PC-3 (cell line): ENCODE results near the gene TCF12.

ENCODE experiments used
- CTCF ChIP-seq: fragments of 300-600 bp; sonication (generic); conservative IDR thresholded peaks from 2 replicates; pipeline ENCODE4 v1.5.1; 2017; ENCODE audit warnings: antibody characterized with exemption, low read depth, mild to moderate bottlenecking, low read length
- EZH2 ChIP-seq: fragments of 300-600 bp; sonication (generic); IDR thresholded peaks from one replicate; pipeline ENCODE4 v1.6.1; 2017; ENCODE audit warnings: antibody characterized with exemption, mild to moderate bottlenecking, low read length; ENCODE audit not compliant: unreplicated experiment
- EZH2phosphoT487 ChIP-seq: fragments of 300-600 bp; sonication (generic); IDR thresholded peaks from 2 replicates; pipeline ENCODE4 v1.6.1; 2018; ENCODE audit warnings: mild to moderate bottlenecking, antibody characterized with exemption, low read length, borderline replicate concordance

GRCh38 chr15:56978898-56979662 lies 60.6 kb downstream of the TCF12 start:
- TF ChIP-seq CTCF (no peak), EZH2phosphoT487 (no peak), EZH2 (no peak)
